ENCODE data around the gene COTL1.

GRCh38 chr16:84643674-84644073, 25.8 kb upstream of the COTL1 start:
- no peak for TF ChIP-seq HNF4G (IDR thresholded peaks at IDR 0.05)
- no peak for TF ChIP-seq CTCF (IDR thresholded peaks at IDR 0.05; ENCODE audit: low read depth, low read length, missing input control)

Measured in liver (tissue), 3 donors.